Activated CD8-positive, alpha-beta T cell treated with anti-CD3 and anti-CD28 coated beads for 36 hours (primary cell): Measurements from ENCODE around the gene PDZD2. TPM values are rescaled to one million over a fixed set of nuclear protein-coding genes. Genes with fewer than 3 reads are reported as not detected.
"Not testable (repeated sequence)": the region's sequence is repeated elsewhere in the genome, so short reads cannot be mapped to it uniquely, and the experiment has no call there.

Source experiments
- ATAC-seq: fragments of 200-7000 bp; cut with Tn5 transposase; one replicate; pipeline ENCODE4 v1.10.0; 2021; ENCODE audit warnings: mild to moderate bottlenecking, moderate library complexity
- CTCF ChIA-PET: fragments of 350-600 bp; sonication (Branson Sonifier 250); formaldehyde crosslinking; loops from one replicate; lab custom pipeline; 2021; ENCODE audit warnings: antibody characterized with exemption; lab: Charles Lee
- POLR2A ChIA-PET: fragments of 350-600 bp; sonication (Branson Sonifier 250); formaldehyde crosslinking; loops from one replicate; lab custom pipeline; 2021; ENCODE audit warnings: antibody characterized with exemption; lab: Charles Lee
- DNase-seq: peaks from one replicate; pipeline ENCODE4 v3.0.0-alpha.2; 2020
- H3K27ac Mint-ChIP-seq: one replicate; pipeline ENCODE4 v1.8.0; 2021; ENCODE audit warnings: mild to moderate bottlenecking, mixed read lengths
- H3K27me3 Mint-ChIP-seq: one replicate; pipeline ENCODE4 v1.8.0; 2021; ENCODE audit warnings: mixed read lengths
- H3K36me3 Mint-ChIP-seq: one replicate; pipeline ENCODE4 v1.8.0; 2021; ENCODE audit warnings: low read depth, mixed read lengths
- H3K4me1 Mint-ChIP-seq: one replicate; pipeline ENCODE4 v1.8.0; 2021; ENCODE audit warnings: low read depth, mixed read lengths
- H3K4me3 Mint-ChIP-seq: one replicate; pipeline ENCODE4 v1.8.0; 2021; ENCODE audit warnings: mild to moderate bottlenecking, moderate library complexity, mixed read lengths
- H3K9me3 Mint-ChIP-seq: one replicate; pipeline ENCODE4 v1.8.0; 2021; ENCODE audit warnings: mixed read lengths
- intact Hi-C: fragments of 100-400 bp; cut with micrococcal nuclease; formaldehyde crosslinking; loops from one replicate; pipeline ENCODE4 v1.10.0; 2022
- total RNA-seq, 2 experiments: library from RNA; stranded (reverse); gene quantifications; one replicate each; pipeline ENCODE4 v1.2.3, GENCODE V29; 2021
- TF ChIP-seq, protein P1 (sequence below): fragments of 200-600 bp; IDR thresholded peaks from one replicate; pipeline ENCODE4 v1.8.0; 2022; ENCODE audit warnings: antibody characterized with exemption, mild to moderate bottlenecking

The PDZD2 gene
- total RNA-seq, 2 experiments from 2014 or later, result not detected

DNA sequence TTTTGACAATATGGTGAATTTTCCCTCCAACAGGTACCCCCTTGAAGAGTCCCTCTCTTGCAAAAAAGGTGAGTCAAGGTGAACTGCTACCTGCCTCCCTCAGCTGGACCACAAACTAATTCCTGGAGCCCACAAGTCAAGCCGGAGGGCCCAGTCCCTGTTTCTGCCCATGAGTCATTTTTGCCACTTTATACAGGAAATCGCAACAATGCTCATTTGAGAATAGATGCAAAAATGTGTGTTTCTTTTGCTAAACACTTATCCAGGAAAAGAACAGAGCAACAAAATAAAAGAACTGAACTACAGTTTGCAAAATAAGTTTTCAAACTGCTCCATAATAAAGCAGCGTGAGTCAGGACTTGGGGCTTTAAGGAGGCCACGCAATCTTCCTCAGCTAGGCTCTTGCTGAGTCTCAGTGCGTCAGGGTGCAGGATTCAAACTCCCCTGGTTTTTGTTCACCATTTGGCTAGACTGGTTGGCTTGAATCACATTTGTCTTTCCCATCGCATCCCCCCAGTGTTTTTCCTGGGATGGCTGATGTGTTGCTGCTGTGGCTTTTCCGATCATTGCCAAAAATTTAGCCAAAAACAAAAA, 432.5 kb downstream of the PDZD2 start:
- no peak for DNase-seq
- no peaks in the 10 kb centered on the region for H3K36me3 Mint-ChIP-seq
- POLR2A ChIA-PET, result no interaction called here

DNA sequence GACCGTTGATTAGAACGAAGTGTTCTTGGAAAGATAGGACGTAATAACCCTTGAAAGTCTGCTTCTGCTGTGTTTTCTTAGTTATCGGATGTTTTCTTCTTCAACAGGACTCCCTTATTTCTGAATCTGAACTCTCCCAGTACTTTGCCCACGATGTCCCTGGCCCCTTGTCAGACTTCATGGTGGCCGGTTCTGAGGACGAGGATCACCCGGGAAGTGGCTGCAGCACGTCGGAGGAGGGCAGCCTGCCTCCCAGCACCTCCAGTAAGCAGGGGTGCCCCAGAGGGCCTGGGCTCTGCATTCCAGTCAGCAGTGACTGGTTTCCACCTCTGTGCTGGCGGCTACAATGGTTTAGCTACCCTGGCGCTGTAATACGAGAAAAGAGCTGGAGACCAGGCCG, 433.1 kb downstream of the PDZD2 start:
- TF ChIP-seq, protein P1, sequence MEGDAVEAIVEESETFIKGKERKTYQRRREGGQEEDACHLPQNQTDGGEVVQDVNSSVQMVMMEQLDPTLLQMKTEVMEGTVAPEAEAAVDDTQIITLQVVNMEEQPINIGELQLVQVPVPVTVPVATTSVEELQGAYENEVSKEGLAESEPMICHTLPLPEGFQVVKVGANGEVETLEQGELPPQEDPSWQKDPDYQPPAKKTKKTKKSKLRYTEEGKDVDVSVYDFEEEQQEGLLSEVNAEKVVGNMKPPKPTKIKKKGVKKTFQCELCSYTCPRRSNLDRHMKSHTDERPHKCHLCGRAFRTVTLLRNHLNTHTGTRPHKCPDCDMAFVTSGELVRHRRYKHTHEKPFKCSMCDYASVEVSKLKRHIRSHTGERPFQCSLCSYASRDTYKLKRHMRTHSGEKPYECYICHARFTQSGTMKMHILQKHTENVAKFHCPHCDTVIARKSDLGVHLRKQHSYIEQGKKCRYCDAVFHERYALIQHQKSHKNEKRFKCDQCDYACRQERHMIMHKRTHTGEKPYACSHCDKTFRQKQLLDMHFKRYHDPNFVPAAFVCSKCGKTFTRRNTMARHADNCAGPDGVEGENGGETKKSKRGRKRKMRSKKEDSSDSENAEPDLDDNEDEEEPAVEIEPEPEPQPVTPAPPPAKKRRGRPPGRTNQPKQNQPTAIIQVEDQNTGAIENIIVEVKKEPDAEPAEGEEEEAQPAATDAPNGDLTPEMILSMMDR, result no peak
- ChIA-PET CTCF (interaction anchor here (0.6 kb wide), 1 partner anchor 37 kb away, joined by 3 read pairs; no protein-coding TSS in a partner anchor), POLR2A (no interaction called here)
- Mint-ChIP-seq H3K27ac (no peak overlapping the region), H3K36me3 (no peaks in the 10 kb centered on the region), H3K27me3 (no peaks in the 10 kb centered on the region), H3K4me3 (no peak overlapping the region), H3K9me3 (no peaks in the 10 kb centered on the region), H3K4me1 (no peaks in the 10 kb centered on the region)
- DNase-seq, result no peak
- no peak for ATAC-seq
- intact Hi-C loops, result no loop called here

More for the DNA sequence above, 432.5 kb downstream of the PDZD2 start:
- Mint-ChIP-seq H3K9me3 (no peaks in the 10 kb centered on the region), H3K27me3 (no peaks in the 10 kb centered on the region), H3K4me1 (no peaks in the 10 kb centered on the region), H3K4me3 (no peak overlapping the region), H3K27ac (no peak overlapping the region)
- intact Hi-C loops, result no loop called here
- ATAC-seq, result no peak
- CTCF ChIA-PET, result no interaction called here
- TF ChIP-seq, protein P1, result no peak

DNA sequence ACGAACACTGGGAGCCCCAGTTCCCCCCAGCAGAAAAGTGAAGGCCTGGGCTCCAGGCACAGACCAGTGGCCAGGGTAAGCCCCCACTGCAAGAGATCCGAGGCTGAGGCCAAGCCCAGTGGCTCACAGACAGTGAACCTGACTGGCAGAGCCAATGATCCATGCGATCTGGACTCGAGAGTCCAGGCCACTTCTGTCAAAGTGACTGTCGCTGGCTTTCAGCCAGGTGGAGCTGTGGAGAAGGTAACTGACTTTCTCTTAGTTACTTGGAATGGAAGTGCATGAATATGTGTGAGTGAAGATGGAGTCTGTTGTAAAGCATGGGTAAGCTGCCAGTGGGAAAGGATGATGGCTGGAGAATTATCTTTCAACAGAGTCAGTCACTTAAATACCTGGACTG, 435.5 kb downstream of the PDZD2 start:
- H3K27ac Mint-ChIP-seq, result no peak overlapping the region
- no peaks in the 10 kb centered on the region for H3K9me3 Mint-ChIP-seq
- ATAC-seq (no peak), DNase-seq (no peak)
- ChIA-PET POLR2A (no interaction called here), CTCF (interaction anchor here (1.7 to 4.4 kb wide), 2 partner anchors 40 to 249 kb away, joined by 3 to 40 read pairs; no protein-coding TSS in a partner anchor)
- no peaks in the 10 kb centered on the region for H3K36me3 Mint-ChIP-seq
- intact Hi-C loops, result no loop called here
- no peaks in the 10 kb centered on the region for H3K27me3 Mint-ChIP-seq
- no peaks in the 10 kb centered on the region for H3K4me1 Mint-ChIP-seq
- H3K4me3 Mint-ChIP-seq, result no peak overlapping the region
- TF ChIP-seq, protein P1, result no peak

DNA sequence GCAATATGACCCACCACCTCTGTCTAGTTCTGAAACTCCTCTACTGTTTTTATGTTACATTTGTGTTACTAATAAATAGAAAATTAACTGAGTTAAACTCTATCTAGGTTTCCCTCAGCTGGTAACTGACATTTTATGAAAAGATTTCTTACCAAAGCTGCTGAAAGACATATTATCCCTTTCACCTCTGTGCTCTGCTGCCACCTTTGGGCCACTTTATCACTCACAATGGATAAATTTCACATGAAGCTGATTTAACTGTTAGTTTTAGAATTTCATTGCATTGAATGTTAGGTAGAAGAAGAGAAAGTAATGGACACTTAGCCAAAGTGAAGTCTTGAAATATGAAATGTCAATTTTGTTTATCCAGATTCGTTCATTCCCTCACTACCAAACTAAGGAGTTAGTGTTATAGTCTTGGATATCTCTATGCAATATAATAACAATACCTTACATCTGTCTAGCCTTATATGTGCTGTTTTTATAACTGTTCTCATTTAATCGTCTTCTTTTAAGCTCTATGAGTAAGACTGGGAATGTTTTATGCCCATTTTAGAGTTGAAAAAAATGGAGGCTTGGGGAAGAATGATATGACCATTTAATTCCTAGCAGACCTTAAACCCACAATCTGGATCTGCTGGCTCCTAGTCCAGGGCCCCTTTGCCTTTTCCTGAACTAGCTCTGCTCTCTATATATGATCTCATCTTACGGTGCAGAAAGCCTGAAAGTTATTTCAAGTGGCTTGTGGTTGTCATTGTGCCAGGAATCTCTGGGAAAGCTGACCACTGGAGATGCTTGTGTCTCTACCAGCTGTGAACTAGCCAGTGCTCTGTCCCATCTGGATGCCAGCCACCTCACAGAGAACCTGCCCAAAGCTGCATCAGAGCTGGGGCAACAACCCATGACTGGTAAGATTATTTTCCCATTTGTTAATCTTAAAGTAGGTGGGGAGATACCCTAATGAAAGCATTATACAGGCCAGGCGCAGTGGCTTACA, 438.1 kb downstream of the PDZD2 start:
- Mint-ChIP-seq H3K27me3 (no peaks in the 10 kb centered on the region), H3K4me3 (no peak overlapping the region), H3K36me3 (no peaks in the 10 kb centered on the region), H3K27ac (no peak overlapping the region), H3K9me3 (no peaks in the 10 kb centered on the region), H3K4me1 (no peaks in the 10 kb centered on the region)
- ChIA-PET POLR2A (no interaction called here), CTCF (interaction anchor here (0.7 to 4.4 kb wide), 46 partner anchors 8 to 539 kb away, joined by 3 to 40 read pairs (median 4); partner anchors contain the start of gene PDZD2)
- DNase-seq (peak; percentile 69), ATAC-seq (no peak)
- TF ChIP-seq, protein P1, result peak; percentile 85
- intact Hi-C loops, result loop anchor here (5.0 kb wide), 2 partner anchors 250 to 495 kb away; no protein-coding TSS in a partner anchor

DNA sequence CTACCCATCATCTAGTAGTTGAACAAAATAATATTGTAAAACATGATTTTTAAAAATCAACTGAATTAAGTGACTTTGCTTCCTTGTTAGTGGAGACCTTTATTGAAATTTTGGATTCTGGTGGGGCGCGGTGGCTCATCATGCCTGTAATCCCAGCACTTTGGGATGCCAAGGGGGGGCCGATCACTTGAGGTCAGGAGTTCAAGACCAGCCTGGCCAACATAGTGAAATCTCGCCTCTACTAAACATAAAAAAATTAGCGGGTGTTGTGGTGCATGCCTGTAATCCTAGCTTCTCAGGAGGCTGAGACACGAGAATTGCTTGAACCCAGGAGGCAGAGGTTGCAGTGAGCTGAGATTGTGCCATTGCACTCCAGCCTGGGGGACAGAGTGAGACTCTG, 439.9 kb downstream of the PDZD2 start:
- H3K4me1 Mint-ChIP-seq, H3K27ac Mint-ChIP-seq, POLR2A ChIA-PET, ATAC-seq, H3K27me3 Mint-ChIP-seq, DNase-seq, H3K4me3 Mint-ChIP-seq, H3K36me3 Mint-ChIP-seq, H3K9me3 Mint-ChIP-seq: not testable (repeated sequence)
- intact Hi-C loops, result loop anchor here (5.0 kb wide), 2 partner anchors 252 to 497 kb away; no protein-coding TSS in a partner anchor
- CTCF ChIA-PET, result interaction anchor here (0.9 to 4.4 kb wide), 3 partner anchors 14 to 254 kb away, joined by 4 to 40 read pairs (median 4); no protein-coding TSS in a partner anchor

DNA sequence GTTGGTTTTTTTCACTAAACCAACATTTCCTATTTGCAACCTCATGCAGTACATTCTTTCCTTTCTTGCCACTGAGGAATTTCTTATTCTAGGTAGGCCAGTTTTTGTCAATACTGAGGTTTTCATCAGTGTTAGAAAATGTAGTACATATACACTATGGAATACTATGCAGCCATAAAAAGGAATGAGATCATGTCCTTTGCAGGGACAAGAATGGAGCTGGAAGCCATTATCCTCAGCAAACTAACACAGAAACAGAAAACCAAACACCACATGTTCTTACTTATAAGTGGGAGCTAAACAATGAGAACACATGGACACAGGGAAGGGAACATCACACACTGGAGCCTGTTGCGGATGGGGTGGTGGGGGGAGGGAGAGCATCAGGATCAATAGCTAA, 441.6 kb downstream of the PDZD2 start:
- H3K9me3 Mint-ChIP-seq, POLR2A ChIA-PET, H3K36me3 Mint-ChIP-seq, CTCF ChIA-PET, H3K4me1 Mint-ChIP-seq, H3K27ac Mint-ChIP-seq, H3K27me3 Mint-ChIP-seq, H3K4me3 Mint-ChIP-seq, intact Hi-C loops, DNase-seq, ATAC-seq: not testable (repeated sequence)
